HepG2 (cell line): ENCODE measurements around the gene TREML1. TPM values are rescaled to one million over a fixed set of nuclear protein-coding genes. Genes with fewer than 3 reads are reported as not detected.
"Not testable (repeated sequence)": the region's sequence is repeated elsewhere in the genome, so short reads cannot be mapped to it uniquely, and the experiment has no call there.

ENCODE experiments used
- ATAC-seq: fragments of 200-7000 bp; cut with Tn5 transposase; 3 replicates; pipeline ENCODE4 v1.9.1; 2020; ENCODE audit warnings: mild to moderate bottlenecking, moderate library complexity
- BruUV-seq: library from RNA; stranded (reverse); fragments of 400-500 nt; replicated peaks from 2 replicates; lab custom pipeline; 2021; lab: Mats Ljungman, UMichigan
- CTCF ChIA-PET: fragments of 300-600 bp; formaldehyde crosslinking; extraction: SDS; loops from one replicate; lab custom pipeline; 2021; ENCODE audit warnings: low total read pairs, inconsistent platforms, low intra/inter-chr PET ratio; lab: Yijun Ruan, JAX
- POLR2A ChIA-PET: fragments of 350-600 bp; sonication (Branson Sonifier 250); formaldehyde crosslinking; loops from one replicate; lab custom pipeline; 2020; ENCODE audit warnings: antibody characterized with exemption, inconsistent platforms; lab: Yijun Ruan, JAX
- DNase-seq: peaks from one replicate; pipeline ENCODE4 v3.0.0-alpha.2; 2015; ENCODE audit warnings: low spot score
- FAIRE-seq: peaks from 3 replicates; lab custom pipeline; 2011; peaks lifted over from hg19 to GRCh38; lab: Jason Lieb, UNC
- H2AFZ ChIP-seq: one replicate; pipeline ENCODE4 v1.6.1; 2011; ENCODE audit warnings: low read length, inconsistent platforms
- H3K27ac ChIP-seq: fragments of 300-600 bp; 3 replicates; pipeline ENCODE4 v1.8.0; 2011; ENCODE audit warnings: mixed run types, mild to moderate bottlenecking, mixed read lengths, low read length, inconsistent platforms; ENCODE audit not compliant: insufficient read depth; ENCODE audit errors: extremely low read length
- H3K27me3 ChIP-seq, 2 experiments: fragments of 200-600 bp in 1 of 2; 2 replicates in 1 of 2; 3 replicates in 1 of 2; pipeline versions ENCODE4 v1.6.0 to v1.8.0; 2011; ENCODE audit warnings: low read length in 2 of 2, mild to moderate bottlenecking in 2 of 2, moderate library complexity in 2 of 2, inconsistent platforms in 1 of 2; ENCODE audit not compliant: insufficient read depth in 2 of 2, control insufficient read depth in 1 of 2
- H3K36me3 ChIP-seq, 2 experiments: fragments of 200-600 bp in 1 of 2; replicated peaks in 1 of 2; 2 replicates in 1 of 2; 3 replicates in 1 of 2; pipeline versions ENCODE4 v1.5.1 to v1.8.0; 2011; ENCODE audit warnings: low read length in 2 of 2, inconsistent platforms in 1 of 2; ENCODE audit not compliant: insufficient read depth in 2 of 2, control insufficient read depth in 1 of 2
- H3K4me1 ChIP-seq: 2 replicates; pipeline ENCODE4 v1.5.1; 2012; ENCODE audit warnings: low read length, inconsistent platforms; ENCODE audit not compliant: insufficient read depth
- H3K4me2 ChIP-seq: 2 replicates; pipeline ENCODE4 v1.6.0; 2011; ENCODE audit warnings: low read depth, low read length, inconsistent platforms
- H3K4me3 ChIP-seq, 3 experiments: fragments of 200-600 bp in 1 of 3; sonication (generic), shearing (Covaris generic) in 1 of 3; replicated peaks in 1 of 3; 2 replicates each; pipeline ENCODE4 v1.5.1; 2011 to 2016; ENCODE audit warnings: low read length in 3 of 3, inconsistent platforms in 2 of 3, low read depth in 2 of 3, mild to moderate bottlenecking in 2 of 3, control low read depth in 1 of 3, mixed read lengths in 1 of 3; ENCODE audit not compliant: insufficient read depth in 1 of 3
- H3K79me2 ChIP-seq: one replicate; pipeline ENCODE4 v1.6.1; 2011; ENCODE audit warnings: low read length, inconsistent platforms; ENCODE audit not compliant: insufficient read depth
- H3K9ac ChIP-seq: 2 replicates; pipeline ENCODE4 v1.6.0; 2011; ENCODE audit warnings: mild to moderate bottlenecking, low read depth, low read length, inconsistent platforms; ENCODE audit not compliant: insufficient read depth
- H3K9me3 ChIP-seq: 2 replicates; pipeline ENCODE4 v1.5.1; 2012; ENCODE audit warnings: mild to moderate bottlenecking, low read length
- H4K20me1 ChIP-seq: 2 replicates; pipeline ENCODE4 v1.6.0; 2011; ENCODE audit warnings: inconsistent platforms, mild to moderate bottlenecking, low read length, moderate library complexity; ENCODE audit not compliant: insufficient read depth
- ETV6 ChIP-seq: sonication (generic); formaldehyde crosslinking; conservative IDR thresholded peaks from 2 replicates; pipeline ENCODE4 v1.4.0; 2020; ENCODE audit warnings: missing genetic modification reagents
- HOXA5 ChIP-seq: sonication (generic); formaldehyde crosslinking; IDR thresholded peaks from 2 replicates; pipeline ENCODE4 v1.4.0; 2020; ENCODE audit warnings: missing genetic modification reagents
- TRAFD1 ChIP-seq: sonication (generic); formaldehyde crosslinking; IDR thresholded peaks from 2 replicates; pipeline ENCODE4 v1.5.1; 2020; ENCODE audit warnings: missing genetic modification reagents, mild to moderate bottlenecking, borderline replicate concordance
- ZBTB10 ChIP-seq: sonication (generic); formaldehyde crosslinking; IDR thresholded peaks from 2 replicates; pipeline ENCODE4 v1.4.0; 2020; ENCODE audit warnings: missing genetic modification reagents, borderline replicate concordance
- ZBTB8A ChIP-seq: sonication (generic); formaldehyde crosslinking; IDR thresholded peaks from 2 replicates; pipeline ENCODE4 v1.4.0; 2020; ENCODE audit warnings: mild to moderate bottlenecking, low read depth, missing genetic modification reagents, borderline replicate concordance
- ZNF24 ChIP-seq: fragments of 450-650 bp; IDR thresholded peaks from 2 replicates; pipeline ENCODE4 v1.6.1; 2017; ENCODE audit warnings: antibody characterized with exemption, mild to moderate bottlenecking
- ZNF451 ChIP-seq: sonication (generic); formaldehyde crosslinking; IDR thresholded peaks from 2 replicates; pipeline ENCODE4 v1.5.0; 2020; ENCODE audit warnings: mild to moderate bottlenecking, missing genetic modification reagents
- ZNF674 ChIP-seq: sonication (generic); formaldehyde crosslinking; IDR thresholded peaks from 2 replicates; pipeline ENCODE4 v1.5.0; 2020; ENCODE audit warnings: low read depth, mild to moderate bottlenecking, missing genetic modification reagents
- WGBS: methylation state at CpG from one replicate; pipeline ENCODE4 v1.1.6; 2017; ENCODE audit warnings: low lambda C conversion rate; 5-methylcytosine and 5-hydroxymethylcytosine counted together
- in situ Hi-C: cut with HindIII; loops from 2 replicates; pipeline ENCODE4 v1.10.0; 2017; ENCODE audit warnings: low pct_unique_long_range_greater_than_20kb; ENCODE audit not compliant: extremely low pct_ligation_motif_present
- intact Hi-C: fragments of 100-400 bp; cut with micrococcal nuclease; formaldehyde crosslinking; loops from one replicate; pipeline ENCODE4 v1.10.0; 2022; ENCODE audit not compliant: unreplicated experiment
- polyA plus RNA-seq, 8 experiments: library from polyadenylated mRNA; depleted of rRNA in 3 of 8; stranded (reverse) in 7 of 8; unstranded in 1 of 8; fragments of >200 nt; fragmentation: Illumina TruSeq in 4 of 8; extraction: Trizol in 4 of 8; gene quantifications; 2 replicates each; pipeline versions ENCODE4 v1.2.1 to v1.2.3, GENCODE V29; 2011 to 2016; ENCODE audit warnings: low read depth in 4 of 8, missing spikeins in 1 of 8, mixed read lengths in 1 of 8; ENCODE audit not compliant: insufficient read depth in 1 of 8
- total RNA-seq, 5 experiments: library from RNA; depleted of rRNA; stranded (reverse); fragments of >200 nt; fragmentation: Illumina TruSeq; extraction: Trizol; gene quantifications; 2 replicates each; pipeline ENCODE4 v1.2.3, GENCODE V29; 2016; ENCODE audit warnings: low read depth in 1 of 5

TREML1 gene
- total and polyA plus RNA-seq, 2 of the 13 experiments (the other 11 are each of a cell fraction or from before 2014, with no cell fraction given): not detected

GRCh38 chr6:41189046-41189445 is 34.9 kb upstream of the TREML1 start:
- intact Hi-C loops, H3K4me2 ChIP-seq, H3K79me2 ChIP-seq, BruUV-seq, H3K36me3 ChIP-seq, ATAC-seq, FAIRE-seq, H3K27ac ChIP-seq, H3K9ac ChIP-seq, H2AFZ ChIP-seq, POLR2A ChIA-PET, H3K4me3 ChIP-seq, H4K20me1 ChIP-seq, in situ Hi-C loops, H3K4me1 ChIP-seq, DNase-seq, CTCF ChIA-PET: not testable (repeated sequence)
- peaks cover 8 to 36% of the 10 kb centered on the region in 2 experiments for H3K27me3 ChIP-seq
- H3K9me3 ChIP-seq: peaks cover 17% of the 10 kb centered on the region

- Histone ChIP-seq H3K36me3 (no peaks in the 10 kb centered on the region), H3K27ac (no peak overlapping the region), H3K9me3 (peaks cover 17% of the 10 kb centered on the region), H2AFZ (no peak overlapping the region), H3K9ac (no peak overlapping the region), H3K79me2 (no peaks in the 10 kb centered on the region), H4K20me1 (no peaks in the 10 kb centered on the region), H3K4me1 (no peaks in the 10 kb centered on the region), H3K27me3 (peaks cover 8 to 35% of the 10 kb centered on the region in 2 experiments), H3K4me3 (no peak overlapping the region), H3K4me2 (no peak overlapping the region)
- BruUV-seq: no TSS peak
- in situ Hi-C loops (no loop called here), intact Hi-C loops (no loop called here)
- CTCF ChIA-PET: no interaction called here
- ATAC-seq (no peak), DNase-seq (no peak), FAIRE-seq (no peak)
- 23% methylated on average over 8 of the region's 8 CpGs for WGBS
- POLR2A ChIA-PET: no interaction called here
- TF ChIP-seq ZNF24: no peak
- no peak for TF ChIP-seq HOXA5
- TF ChIP-seq ZNF674 (CRISPR knock-in tag): no peak
- TF ChIP-seq ZNF451: no peak
- TF ChIP-seq TRAFD1 (CRISPR knock-in tag): no peak
- TF ChIP-seq ZBTB10 (CRISPR knock-in tag): no peak
- no peak for TF ChIP-seq ZBTB8A (CRISPR knock-in tag)
- no peak for TF ChIP-seq ETV6 (CRISPR knock-in tag)
These were observed 34.1 kb upstream of the TREML1 start for GRCh38 chr6:41187924-41188886.
